Measurements from ENCODE around the gene C7.
"Not testable (repeated sequence)": the region's sequence is repeated elsewhere in the genome, so short reads cannot be mapped to it uniquely, and the experiment has no call there.

The C7 gene

DNA sequence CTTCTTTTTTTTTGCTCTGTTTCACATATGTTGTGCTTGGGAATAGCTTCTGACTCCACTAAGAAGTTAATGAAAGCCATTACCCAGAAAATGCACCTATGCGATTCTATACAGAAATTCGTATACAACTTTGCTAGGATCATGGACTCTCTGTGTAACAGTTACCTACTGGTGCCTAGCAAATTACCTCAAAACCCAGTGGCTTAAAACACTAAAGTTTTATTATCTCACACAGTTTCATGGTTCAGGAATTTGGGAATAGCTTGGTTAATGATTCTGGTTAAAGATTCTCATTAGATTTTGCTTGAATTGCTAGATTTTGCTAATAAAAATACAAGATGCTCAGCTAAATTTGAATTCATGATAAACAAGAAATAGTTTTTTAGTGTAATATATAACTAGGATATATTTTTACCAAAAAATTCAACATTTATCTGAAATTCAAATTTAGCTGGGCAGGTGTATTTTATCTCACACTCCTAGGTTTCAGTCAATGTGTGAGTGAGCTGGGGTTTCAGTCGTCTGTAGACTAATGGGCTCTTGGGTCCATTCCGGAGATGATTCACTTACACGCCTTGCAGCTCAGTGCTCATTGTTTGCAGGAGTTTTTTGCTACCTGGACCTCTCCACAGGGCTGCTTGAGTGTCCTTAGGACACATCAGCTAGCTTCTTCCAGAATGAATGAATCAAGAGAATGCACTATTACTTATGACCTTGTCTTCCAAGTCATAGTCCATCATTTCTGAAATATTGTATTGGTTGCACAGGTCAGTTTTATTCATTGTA lies 86.7 kb downstream of the C7 start:
- DNase-seq: no peak

DNA sequence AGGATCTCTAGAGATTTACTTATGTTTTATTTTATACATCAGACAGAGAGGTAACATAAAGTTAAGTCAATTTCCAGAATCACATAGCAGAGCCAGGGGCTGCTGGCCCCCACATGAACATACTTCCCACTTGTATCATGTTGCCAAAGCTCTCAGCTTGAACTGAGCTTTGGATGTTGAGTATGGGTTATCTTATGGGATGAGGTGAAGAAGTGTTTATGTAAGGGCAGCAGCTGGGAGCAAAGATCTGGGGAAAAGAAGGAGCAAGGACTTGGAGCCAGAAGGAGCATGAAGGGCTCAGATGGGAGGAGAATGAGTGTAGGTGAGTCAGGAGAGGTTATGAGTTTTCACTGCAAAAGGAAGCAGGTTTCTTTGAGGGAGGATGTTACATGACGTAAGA lies 89.8 kb downstream of the C7 start:
- no peak for DNase-seq

DNA sequence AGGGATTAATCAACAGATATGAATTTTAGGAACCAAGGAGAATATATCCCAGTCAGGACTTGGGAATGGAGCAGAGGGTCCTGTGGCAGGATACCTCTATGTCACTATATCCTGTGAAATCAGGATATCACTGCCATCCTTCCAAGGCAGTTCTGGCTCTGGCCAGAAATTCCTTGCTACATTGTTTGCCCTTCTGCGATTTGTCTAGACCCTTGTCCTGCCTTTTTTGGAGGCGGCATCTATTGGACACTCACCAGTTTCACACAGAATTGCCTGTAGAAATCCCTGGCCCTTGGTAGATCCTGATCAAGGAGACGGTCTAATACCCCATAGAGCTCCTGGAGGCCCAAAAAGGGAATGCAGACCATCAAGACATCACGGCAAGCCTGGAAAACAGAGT lies 90.7 kb downstream of the C7 start:
- no peak for DNase-seq

DNA sequence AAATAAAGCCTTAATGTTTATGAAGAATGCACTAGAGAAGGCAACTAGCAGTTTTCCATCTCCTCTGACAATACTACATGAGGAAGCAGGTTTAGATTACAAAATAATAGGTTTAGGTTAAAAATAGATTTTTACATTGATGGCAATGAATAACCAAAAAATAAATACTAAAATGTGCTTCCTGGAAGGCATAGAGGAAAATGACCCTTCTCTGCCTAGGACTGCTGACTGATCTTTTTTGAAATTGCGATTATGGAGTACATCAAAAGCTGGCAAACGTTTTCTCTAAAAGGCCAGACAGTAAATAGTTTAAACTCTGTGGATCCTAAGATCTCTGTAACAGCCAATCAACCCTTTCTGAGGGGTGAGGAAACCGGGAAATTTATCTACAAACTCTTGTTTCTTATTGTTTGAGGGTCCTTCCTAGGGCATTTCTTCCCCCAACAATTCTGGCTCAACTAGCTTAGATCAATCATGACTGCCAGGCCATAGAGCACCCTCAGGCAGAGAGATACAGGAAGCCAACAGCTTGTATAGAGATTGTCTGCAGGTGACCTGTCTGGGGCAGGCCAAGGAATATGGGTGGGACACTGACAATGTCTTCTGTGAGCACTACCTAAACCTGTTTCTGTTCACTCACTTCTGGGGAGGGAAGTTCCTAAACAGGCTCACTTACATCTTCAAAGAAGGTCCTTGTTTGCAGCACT lies 94.5 kb downstream of the C7 start:
- no peak for DNase-seq

DNA sequence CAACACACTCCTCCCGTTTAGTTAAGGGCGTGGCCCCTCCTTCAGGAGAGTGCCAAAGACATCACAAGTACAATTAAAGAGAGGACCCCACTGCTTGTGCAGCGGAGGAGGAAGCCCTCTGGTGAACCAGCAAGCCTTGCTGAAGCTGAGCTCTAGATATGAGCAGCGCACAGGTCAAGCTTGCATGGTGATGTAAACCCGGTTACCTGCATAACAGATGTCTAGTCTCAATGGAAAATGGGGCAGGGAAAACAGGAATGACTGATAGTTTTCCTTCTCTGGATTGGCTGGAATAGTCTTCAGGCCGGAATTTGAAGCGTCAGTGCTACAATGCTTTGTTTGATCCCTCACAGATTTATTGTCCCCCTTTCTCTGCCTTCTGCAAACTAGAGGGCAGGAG lies 95.6 kb downstream of the C7 start:
- DNase-seq: no peak

DNA sequence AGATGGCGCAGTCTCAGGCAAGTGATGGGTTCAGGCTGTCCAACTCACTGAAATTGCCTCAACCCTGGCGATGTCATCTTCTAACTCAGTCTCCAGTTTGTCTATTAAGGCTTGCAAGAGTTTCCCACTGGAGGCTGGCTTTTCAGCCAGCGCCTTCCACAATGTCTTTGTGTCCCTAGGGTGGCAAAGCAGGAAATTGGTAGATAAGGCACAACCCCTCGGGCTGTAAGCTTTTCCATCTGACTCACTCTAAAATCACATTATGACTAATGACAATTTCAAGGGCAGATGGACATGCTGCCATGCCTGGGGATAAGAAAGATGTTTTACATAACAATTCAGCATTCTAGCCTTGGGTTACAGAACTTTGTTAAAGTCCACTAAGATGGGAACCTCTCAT lies 99.9 kb downstream of the C7 start:
- no peak for DNase-seq

DNA sequence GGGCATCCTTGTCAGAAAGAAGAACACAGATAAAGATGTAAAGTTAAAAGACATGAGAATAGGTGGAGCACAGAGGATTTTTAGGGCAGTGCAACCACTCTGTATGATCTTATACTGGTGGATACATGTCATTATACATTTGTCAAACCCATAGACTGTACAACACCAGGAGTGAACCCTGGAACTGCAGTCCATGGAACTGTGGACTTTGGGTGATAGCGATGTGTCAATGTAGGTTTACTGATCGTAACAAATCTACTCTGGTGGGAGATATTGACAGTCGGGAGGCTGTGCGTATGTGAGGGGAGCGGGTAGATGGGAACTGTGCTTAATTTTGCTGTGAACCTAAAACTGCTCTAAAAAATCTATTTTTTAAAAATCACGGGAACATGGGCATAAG lies 101.3 kb downstream of the C7 start:
- no peak for DNase-seq

DNA sequence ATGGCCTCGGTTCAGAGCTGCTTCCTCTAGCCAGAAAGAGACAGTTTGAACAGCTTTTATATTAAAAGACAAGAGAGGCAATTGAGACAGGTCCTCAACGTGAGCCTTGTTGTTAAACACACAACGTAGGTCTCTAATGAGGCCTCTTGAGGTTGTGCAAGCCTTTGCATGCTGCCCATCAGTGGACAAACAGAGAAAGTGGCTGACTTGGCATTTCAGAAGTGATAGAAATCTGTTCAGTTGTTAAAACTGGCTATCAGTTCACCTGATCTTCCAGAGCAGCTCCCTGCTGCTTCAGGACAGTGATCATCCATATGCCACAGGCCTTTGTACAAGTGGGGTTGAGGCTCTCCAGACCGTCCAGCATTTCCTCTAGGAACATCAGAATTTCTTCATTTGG lies 103.0 kb downstream of the C7 start:
- peak in 1 of 3 experiments; percentile 45 for DNase-seq

DNA sequence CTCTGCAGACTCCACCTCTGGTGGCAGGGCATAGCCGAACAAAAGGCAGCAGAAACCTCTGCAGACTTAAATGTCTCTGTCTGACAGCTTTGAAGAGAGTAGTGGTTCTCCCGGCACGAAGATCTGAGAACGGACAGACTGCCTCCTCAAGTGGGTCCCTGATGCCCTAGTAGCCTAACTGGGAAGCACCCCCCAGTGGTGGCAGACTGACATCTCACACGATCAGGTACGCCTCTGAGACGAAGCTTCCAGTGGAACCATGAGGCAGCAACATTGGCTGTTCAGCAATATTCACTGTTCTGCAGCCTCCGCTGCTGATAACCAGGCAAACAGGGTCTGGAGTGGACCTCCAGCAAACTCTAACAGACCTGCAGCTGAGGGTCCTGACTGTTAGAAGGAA lies 113.3 kb downstream of the C7 start:
- not testable (repeated sequence) for DNase-seq

All from NCI-H1417 (cell line).